NCI-H510A (cell line): ENCODE data around the gene RANBP1.

Experiments
- DNase-seq: peaks from one replicate; lab custom pipeline; 2025; lab: John Stamatoyannopoulos, UW

Gene RANBP1

DNA sequence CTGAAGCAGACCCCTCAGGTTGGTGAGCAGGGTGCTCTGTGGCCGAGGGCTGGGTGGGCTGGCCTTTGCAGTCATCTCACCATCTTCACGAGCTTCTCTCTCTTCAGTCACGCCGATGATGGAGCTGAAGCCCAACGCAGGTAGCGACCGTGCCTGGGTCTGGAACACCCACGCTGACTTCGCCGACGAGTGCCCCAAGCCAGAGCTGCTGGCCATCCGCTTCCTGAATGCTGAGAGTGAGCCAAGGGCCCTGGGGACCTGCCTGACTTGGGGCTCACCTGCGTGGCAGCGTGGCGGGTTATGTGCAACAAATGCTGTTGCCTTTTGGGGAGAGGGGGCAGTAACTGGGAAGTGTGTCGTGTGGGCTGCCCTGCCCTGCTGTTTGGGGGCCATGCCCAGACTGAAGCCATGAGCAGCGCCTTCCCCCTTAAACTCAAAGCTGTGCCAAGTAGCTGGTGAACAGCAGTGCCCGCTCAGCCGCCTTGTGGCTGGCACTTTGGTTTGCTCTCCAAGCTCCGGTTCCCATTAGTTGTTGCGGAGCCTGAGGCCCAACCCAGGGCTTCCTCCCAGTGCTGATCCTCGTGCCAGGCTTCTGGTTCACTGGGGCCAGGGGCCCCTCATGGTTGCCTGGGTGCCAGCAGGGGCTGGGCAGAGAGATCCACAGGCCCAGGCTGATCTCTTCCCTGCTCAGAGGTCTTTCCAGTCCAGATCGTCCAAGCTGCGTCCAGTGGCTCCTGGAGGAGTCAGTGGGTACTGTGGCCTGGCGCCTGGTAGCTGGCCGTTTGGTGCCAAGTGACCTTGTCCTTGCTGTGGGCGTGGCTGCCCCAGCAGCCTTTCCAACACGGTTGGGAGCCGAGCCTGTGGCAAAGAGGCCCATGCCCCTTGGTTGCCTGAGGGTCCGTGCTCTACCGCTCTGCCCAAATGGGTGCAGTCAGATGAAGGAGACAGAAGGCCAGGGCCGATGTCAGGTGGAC, 9.6 kb downstream of the RANBP1 start:
- DNase-seq = no peak

GRCh38 chr22:20126284-20127029, 10.6 kb downstream of the RANBP1 start:
- DNase-seq = no peak

GRCh38 chr22:20127318-20127868, 11.5 kb downstream of the RANBP1 start:
- DNase-seq = no peak

DNA sequence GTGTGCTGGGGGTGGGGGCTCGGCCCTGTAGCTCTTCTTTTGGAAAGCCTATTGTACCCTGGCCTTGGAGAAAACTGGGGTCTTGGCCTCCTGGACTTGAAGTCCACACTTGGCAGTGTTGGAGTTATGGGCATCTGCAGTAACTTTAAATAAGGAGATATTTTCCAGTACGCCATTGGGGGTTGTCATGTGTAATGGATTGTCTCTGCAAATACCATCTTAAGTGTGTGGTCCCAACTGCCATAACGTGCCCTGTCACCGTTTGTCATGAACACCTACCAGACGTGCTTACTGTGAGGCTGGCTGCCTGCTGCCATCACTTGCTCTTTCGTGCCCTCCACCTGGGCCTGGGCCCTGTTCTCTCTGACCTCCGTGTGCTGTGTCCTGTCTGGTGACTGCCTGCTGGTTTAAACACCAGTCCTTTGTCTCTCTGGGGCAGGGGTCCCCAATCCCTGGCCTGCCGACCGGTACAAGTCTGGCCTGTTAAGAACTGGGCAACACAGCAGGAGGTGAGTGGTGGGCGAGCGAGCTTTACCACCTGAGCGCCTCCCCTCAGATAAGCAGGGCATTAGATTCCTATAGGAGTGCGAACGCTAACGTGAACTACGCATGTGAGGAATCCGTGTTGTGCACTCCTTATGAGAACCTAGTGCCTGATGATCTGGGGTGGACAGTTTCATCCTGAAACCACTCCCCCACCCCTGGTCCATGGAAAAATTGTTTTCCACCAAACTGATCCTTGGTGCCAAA, 12.1 kb downstream of the RANBP1 start:
- no peak for DNase-seq

DNA sequence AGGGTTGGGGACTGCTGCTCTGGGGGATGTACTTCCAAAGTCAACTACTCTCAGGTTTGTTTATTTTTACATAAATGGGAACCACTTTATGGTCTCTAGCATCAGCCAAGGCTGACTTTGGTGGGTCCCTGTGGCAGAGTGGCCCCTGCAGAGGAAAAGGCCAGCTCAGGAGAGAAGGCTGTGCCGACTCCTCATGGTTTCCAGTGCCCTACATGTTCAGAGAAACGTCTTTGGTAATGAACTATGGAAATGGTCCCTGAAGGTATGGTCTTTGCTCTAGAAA, 12.7 kb downstream of the RANBP1 start:
- no peak for DNase-seq

- no peak for DNase-seq
Observed at GRCh38 chr22:20128902-20129746, 13.2 kb downstream of the RANBP1 start.

DNA sequence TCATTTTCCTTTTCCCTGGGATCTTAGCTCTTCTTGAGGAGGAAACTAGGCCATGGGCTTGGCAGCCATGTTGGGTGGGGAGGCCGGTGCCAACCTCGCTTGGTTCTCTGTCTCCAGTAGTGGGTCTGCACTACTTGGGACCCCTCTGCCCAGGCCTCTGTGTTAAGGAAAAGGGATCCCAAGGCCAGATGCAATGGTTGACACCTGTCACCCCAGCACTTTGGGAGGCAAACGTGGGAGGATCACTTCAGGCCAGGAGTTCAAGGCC, 13.8 kb downstream of the RANBP1 start:
- DNase-seq = no peak

GRCh38 chr22:20130319-20130718, 14.4 kb downstream of the RANBP1 start:
- no peak for DNase-seq

GRCh38 chr22:20130731-20131596, 15.1 kb downstream of the RANBP1 start:
- peak; percentile 47 for DNase-seq

DNA sequence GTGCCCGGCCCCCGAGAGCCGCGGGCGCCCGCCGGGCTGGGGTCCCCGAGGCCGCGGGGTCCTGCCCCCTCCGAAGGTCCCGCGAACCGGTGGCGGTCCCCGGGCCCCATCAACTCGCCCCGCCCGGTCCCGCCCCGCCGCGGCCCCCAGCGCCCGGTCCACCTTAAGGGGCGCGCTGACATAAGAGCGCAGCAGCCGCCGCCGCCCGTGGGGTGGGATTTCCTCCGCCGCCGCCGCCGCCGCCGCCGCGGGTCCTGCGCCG, 15.6 kb downstream of the RANBP1 start, which contains the start of gene ZDHHC8:
Gene ZDHHC8 (plus strand): TSS at position 208 of the 262 bp plus-strand sequence. CDS start 144 bp downstream, outside the sequence.
- DNase-seq = no peak

- DNase-seq = no peak
Observed at GRCh38 chr22:20131859-20132685, 16.2 kb downstream of the RANBP1 start.

DNA sequence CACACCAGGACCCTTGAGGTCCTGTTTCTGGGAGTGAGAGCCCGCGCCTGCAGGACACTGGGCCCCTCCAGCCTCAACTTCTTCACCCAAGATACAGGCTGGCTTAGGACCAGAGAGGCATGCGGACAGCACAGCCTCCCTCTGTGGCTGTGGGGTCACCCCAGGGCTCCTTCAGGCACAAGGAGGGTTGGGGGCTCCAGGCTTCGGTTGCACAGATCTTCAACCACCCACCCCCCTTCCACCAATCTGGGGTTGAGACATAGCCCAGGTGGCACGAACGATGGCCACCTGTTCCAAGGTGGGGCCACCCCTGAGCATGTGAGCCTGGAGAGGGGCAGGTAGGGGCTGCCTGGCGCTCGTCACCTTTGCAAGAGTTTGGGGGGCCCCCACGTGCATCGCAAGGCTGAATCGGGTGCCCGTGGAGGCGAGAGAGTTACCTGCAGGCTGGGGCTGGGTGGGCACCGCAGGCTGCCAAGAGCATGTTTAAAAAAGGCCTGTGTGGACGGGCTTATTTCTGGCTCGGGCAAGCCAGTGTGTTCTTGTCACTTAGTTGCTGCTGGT, 16.9 kb downstream of the RANBP1 start:
- DNase-seq = no peak

- DNase-seq = no peak
Observed at GRCh38 chr22:20133930-20134549, 18.1 kb downstream of the RANBP1 start.

GRCh38 chr22:20135265-20135664, 19.4 kb downstream of the RANBP1 start:
- DNase-seq = no peak

DNA sequence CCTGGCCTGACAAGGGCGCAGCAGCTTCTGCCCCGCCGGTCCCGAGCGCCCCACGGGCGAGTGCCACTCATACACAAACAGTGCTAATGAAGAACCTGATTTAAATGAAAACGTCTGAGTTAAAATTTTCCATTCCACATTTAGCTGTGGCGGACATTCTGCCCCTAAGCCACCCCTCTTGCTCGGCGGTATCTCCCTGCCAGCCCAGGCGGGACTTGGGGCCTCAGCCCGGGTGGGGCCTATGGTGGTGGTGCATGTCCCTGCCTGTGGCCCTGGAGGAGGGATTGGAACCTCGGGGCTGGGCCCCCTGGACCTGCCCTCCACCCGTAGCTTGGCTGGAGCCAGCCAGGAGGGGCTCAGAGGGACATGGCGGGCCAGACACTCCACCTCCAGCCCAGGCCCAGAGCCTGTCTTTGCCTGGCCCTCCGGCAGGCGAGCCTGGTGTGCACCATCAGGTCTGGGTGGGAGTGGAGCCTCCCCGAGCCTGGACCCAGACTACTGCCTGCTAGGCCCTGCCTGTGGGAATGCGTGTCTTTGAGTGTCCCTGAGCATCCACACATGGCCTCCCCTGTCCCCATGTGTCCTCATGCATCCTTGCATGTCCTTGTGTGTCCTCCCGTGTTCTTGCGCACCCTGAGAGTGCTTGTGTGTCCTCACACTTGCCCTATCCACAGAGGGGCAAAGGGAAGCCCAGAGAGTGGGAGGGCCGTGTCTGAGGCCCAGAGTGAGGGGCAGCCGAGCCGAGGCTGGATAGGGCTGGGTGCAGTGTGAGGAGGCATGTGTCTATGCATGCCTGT, 20.1 kb downstream of the RANBP1 start:
- no peak for DNase-seq

GRCh38 chr22:20136603-20136873, 20.6 kb downstream of the RANBP1 start:
- DNase-seq = no peak

GRCh38 chr22:20137113-20137512, 21.2 kb downstream of the RANBP1 start:
- no peak for DNase-seq

GRCh38 chr22:20137671-20138416, 21.9 kb downstream of the RANBP1 start:
- DNase-seq = no peak
